ENCODE results near the gene NR2F1.
A peak's percentile ranks its signal among the peaks of the same experiment; 100 is the strongest.
"Not testable (repeated sequence)": the region's sequence is repeated elsewhere in the genome, so short reads cannot be mapped to it uniquely, and the experiment has no call there.

NR2F1 gene

GRCh38 chr5:93582677-93583438, at the start of gene NR2F1:
Gene NR2F1 (plus strand): TSS chr5:93583222. CDS start chr5:93585024, 1,802 bp downstream.
- peak; percentile 98 for DNase-seq (ENCODE audit: low spot score)

- no peak for DNase-seq (ENCODE audit: low spot score)
Measured at GRCh38 chr5:93545872-93546271, 37.1 kb upstream of the NR2F1 start.

- DNase-seq (ENCODE audit: low spot score), result not testable (repeated sequence)
Measured at GRCh38 chr5:93549594-93549993, 33.4 kb upstream of the NR2F1 start.

- DNase-seq (ENCODE audit: low spot score), result no peak
Measured at GRCh38 chr5:93557021-93557604, 25.9 kb upstream of the NR2F1 start.

GRCh38 chr5:93566091-93566490, 16.9 kb upstream of the NR2F1 start:
- DNase-seq (ENCODE audit: low spot score), result no peak

- no peak for DNase-seq (ENCODE audit: low spot score)
Measured at GRCh38 chr5:93567424-93567823, 15.6 kb upstream of the NR2F1 start.

- DNase-seq (ENCODE audit: low spot score), result no peak
Measured at GRCh38 chr5:93569300-93570160, 13.5 kb upstream of the NR2F1 start.

GRCh38 chr5:93570294-93571113, 12.5 kb upstream of the NR2F1 start:
- DNase-seq (ENCODE audit: low spot score), result no peak

- no peak for DNase-seq (ENCODE audit: low spot score)
Measured at GRCh38 chr5:93571114-93571949, 11.7 kb upstream of the NR2F1 start.

GRCh38 chr5:93572101-93572607, 10.9 kb upstream of the NR2F1 start:
- no peak for DNase-seq (ENCODE audit: low spot score)

- no peak for DNase-seq (ENCODE audit: low spot score)
Measured at GRCh38 chr5:93572608-93573353, 10.2 kb upstream of the NR2F1 start.

GRCh38 chr5:93573354-93574351, 9.4 kb upstream of the NR2F1 start:
- DNase-seq (ENCODE audit: low spot score), result no peak

- DNase-seq (ENCODE audit: low spot score), result no peak
Measured at GRCh38 chr5:93574491-93575305, 8.3 kb upstream of the NR2F1 start.

GRCh38 chr5:93575461-93576414, 7.3 kb upstream of the NR2F1 start:
- DNase-seq (ENCODE audit: low spot score), result no peak

GRCh38 chr5:93576994-93577853, 5.8 kb upstream of the NR2F1 start:
- DNase-seq (ENCODE audit: low spot score), result no peak
